GM19397 (cell line): ENCODE measurements around the gene PLEKHG4B.
"Not testable (repeated sequence)": the region's sequence is repeated elsewhere in the genome, so short reads cannot be mapped to it uniquely, and the experiment has no call there.

Experiments
- ATAC-seq: cut with Tn5 transposase; IDR thresholded peaks from one replicate; pipeline ENCODE4 v1.9.1; 2021; ENCODE audit warnings: mild to moderate bottlenecking, moderate library complexity; ENCODE audit not compliant: unreplicated experiment

Gene PLEKHG4B

GRCh38 chr5:91556-92263 is at the start of gene PLEKHG4B:
TSS of gene PLEKHG4B (plus strand) at chr5:92168. CDS start at chr5:92232, 64 bp downstream.
- no peak for ATAC-seq

- no peak for ATAC-seq
Measured at GRCh38 chr5:42250-42649, 49.7 kb upstream of the PLEKHG4B start.

- ATAC-seq: no peak
Measured at GRCh38 chr5:48192-48591, 43.8 kb upstream of the PLEKHG4B start.

GRCh38 chr5:49530-49929 is 42.4 kb upstream of the PLEKHG4B start:
- not testable (repeated sequence) for ATAC-seq

GRCh38 chr5:49953-50544 is 41.9 kb upstream of the PLEKHG4B start:
- ATAC-seq: no peak

- no peak for ATAC-seq
Measured at GRCh38 chr5:50724-51499, 41.1 kb upstream of the PLEKHG4B start.

- ATAC-seq: no peak
Measured at GRCh38 chr5:51500-51823, 40.5 kb upstream of the PLEKHG4B start.

GRCh38 chr5:53381-54174 is 38.4 kb upstream of the PLEKHG4B start:
- ATAC-seq: no peak

GRCh38 chr5:54175-54730 is 37.7 kb upstream of the PLEKHG4B start:
- ATAC-seq: no peak

GRCh38 chr5:54876-55569 is 36.9 kb upstream of the PLEKHG4B start:
- ATAC-seq: no peak

- no peak for ATAC-seq
Measured at GRCh38 chr5:56561-57290, 35.2 kb upstream of the PLEKHG4B start.

GRCh38 chr5:60250-60649 is 31.7 kb upstream of the PLEKHG4B start:
- ATAC-seq: not testable (repeated sequence)

GRCh38 chr5:70440-70839 is 21.5 kb upstream of the PLEKHG4B start:
- no peak for ATAC-seq

- ATAC-seq: not testable (repeated sequence)
Measured at GRCh38 chr5:72316-73180, 19.4 kb upstream of the PLEKHG4B start.

- ATAC-seq: not testable (repeated sequence)
Measured at GRCh38 chr5:73181-73447, 18.9 kb upstream of the PLEKHG4B start.

- no peak for ATAC-seq
Measured at GRCh38 chr5:73768-74502, 18.0 kb upstream of the PLEKHG4B start.

- no peak for ATAC-seq
Measured at GRCh38 chr5:74503-75109, 17.4 kb upstream of the PLEKHG4B start.
